Fibroblast of skin of right biceps (primary cell): ENCODE results near the gene RNF220.

Experiments used
- DNase-seq: peaks from one replicate; pipeline ENCODE4 v3.0.0-alpha.2; 2013

Gene RNF220

GRCh38 chr1:44407430-44408211 lies 2.6 kb downstream of the RNF220 start:
- DNase-seq, result no peak

DNA sequence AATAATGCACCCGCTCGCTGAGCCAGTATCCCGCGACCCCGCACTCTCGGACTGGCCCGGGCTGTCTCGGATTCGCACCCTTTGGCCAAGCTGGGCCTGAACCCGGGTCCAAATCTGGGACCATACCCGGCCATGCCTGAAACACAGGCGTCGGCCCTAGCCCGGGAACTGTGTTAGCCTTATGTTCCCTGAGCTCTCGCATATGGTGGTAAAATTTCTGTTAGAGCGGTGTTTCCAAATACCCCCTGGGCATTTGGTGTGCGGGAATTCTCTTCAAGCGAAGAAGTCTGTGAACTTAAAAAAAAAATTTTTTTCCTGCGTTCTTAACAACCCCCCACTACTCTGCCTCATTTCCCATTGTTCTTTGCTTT lies 3.1 kb downstream of the RNF220 start:
- DNase-seq, result no peak

GRCh38 chr1:44408632-44409602 lies 3.9 kb downstream of the RNF220 start:
- no peak for DNase-seq

- no peak for DNase-seq
Observed at GRCh38 chr1:44409757-44410156, 4.7 kb downstream of the RNF220 start.

DNA sequence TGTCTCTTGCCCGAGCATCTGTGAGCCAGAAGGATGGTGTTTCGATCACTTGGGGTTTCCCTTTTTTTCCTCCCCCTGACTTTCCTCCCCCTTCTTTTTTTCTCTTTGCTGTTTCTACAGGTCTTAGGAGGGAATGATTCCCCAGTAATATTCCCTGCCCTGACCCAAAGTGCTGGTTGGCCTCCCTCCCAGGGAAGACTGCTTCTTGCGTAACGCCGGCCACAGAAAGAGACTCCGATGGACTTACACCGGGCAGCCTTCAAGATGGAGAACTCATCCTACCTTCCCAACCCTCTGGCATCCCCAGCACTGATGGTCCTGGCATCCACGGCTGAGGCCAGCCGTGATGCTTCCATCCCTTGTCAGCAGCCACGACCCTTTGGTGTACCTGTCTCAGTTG lies 6.8 kb downstream of the RNF220 start:
- DNase-seq, result no peak

DNA sequence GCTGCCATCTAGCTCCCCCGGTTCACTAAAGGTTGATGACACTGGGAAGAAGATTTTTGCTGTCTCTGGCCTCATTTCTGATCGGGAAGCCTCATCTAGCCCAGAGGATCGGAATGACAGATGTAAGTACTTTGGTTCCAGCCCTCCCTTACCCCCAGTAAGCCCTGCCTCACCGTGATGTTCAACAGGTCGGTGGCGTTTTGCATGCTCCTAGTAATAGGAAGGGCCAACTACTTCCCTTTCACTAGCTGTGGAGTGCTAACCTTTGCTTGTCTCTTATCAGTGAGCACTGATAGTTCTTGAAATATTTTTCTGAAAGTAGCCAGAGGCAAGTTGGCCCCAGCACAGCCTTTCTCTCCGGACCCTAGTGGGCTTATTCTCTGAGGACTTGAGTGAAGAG lies 7.5 kb downstream of the RNF220 start:
- no peak for DNase-seq

- DNase-seq, result no peak
Observed at GRCh38 chr1:44413740-44414139, 8.7 kb downstream of the RNF220 start.

- no peak for DNase-seq
Observed at GRCh38 chr1:44415013-44415412, 10.0 kb downstream of the RNF220 start.

DNA sequence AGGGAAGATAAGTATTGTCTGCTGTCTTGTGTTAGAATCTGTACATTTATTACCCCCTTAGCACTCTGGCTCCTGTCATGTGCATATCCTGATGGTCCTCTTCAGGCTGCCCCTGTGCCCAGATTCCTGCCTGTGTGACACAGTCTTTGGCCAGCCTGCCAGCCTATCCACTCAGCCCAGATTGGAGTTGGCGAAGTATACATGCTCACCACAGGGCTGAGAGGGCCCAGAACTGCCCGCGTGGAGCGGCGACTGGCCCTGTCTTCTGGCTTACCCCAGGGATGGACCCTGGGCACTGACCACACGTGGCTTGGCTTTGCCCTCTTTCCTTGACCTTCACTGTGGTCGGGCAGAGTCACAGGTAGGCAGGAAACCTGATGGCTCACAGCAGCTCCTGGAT lies 11.4 kb downstream of the RNF220 start:
- DNase-seq, result no peak

GRCh38 chr1:44417351-44418021 lies 12.4 kb downstream of the RNF220 start:
- no peak for DNase-seq

GRCh38 chr1:44418022-44418673 lies 13.1 kb downstream of the RNF220 start:
- DNase-seq, result no peak

GRCh38 chr1:44419901-44420300 lies 14.8 kb downstream of the RNF220 start:
- no peak for DNase-seq

GRCh38 chr1:44420535-44420934 lies 15.5 kb downstream of the RNF220 start:
- DNase-seq, result no peak

- DNase-seq, result no peak
Observed at GRCh38 chr1:44421446-44421884, 16.4 kb downstream of the RNF220 start.

- no peak for DNase-seq
Observed at GRCh38 chr1:44422161-44422560, 17.1 kb downstream of the RNF220 start.

- DNase-seq, result peak; percentile 48
Observed at GRCh38 chr1:44423591-44424537, 18.8 kb downstream of the RNF220 start.

DNA sequence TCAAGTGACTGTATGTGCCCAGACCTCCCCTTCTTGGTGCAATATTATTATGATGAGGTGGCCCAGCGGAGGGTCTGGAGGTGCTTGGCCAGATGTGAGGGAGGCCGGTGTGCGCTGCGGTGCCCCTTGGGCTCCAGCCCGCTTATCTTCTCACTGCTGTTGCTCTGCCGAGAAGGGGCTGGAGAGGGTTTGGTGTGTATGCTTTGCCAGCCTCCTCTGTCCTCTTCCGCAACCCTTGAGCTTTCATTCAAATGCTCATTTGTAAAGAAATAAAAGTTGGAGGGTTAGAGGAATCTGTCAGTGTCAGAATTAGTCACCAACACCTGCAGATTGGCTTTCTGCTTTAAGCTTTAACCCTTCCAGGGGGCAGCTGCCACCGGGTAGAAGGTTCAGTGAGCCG lies 19.7 kb downstream of the RNF220 start:
- no peak for DNase-seq

GRCh38 chr1:44425341-44426082 lies 20.5 kb downstream of the RNF220 start:
- no peak for DNase-seq

DNA sequence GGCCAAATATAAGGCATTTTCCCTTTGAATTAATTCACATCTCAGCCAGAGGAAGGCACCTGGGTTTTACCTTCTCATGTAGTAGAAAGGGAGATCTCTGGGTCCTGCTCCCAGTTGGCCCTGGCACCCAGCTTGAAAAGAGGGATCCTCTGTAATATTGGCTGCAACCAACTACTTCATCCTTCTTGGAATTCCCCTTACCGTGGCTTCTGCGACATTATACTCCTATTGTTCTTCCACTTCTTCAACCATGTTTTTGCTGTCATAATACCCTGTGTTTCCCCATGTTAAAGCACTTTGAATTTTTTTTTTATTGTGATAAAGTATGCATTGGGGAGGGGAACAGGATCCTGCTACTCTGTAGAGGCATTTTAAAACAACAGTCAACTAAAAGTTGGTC lies 26.8 kb downstream of the RNF220 start:
- DNase-seq, result no peak

DNA sequence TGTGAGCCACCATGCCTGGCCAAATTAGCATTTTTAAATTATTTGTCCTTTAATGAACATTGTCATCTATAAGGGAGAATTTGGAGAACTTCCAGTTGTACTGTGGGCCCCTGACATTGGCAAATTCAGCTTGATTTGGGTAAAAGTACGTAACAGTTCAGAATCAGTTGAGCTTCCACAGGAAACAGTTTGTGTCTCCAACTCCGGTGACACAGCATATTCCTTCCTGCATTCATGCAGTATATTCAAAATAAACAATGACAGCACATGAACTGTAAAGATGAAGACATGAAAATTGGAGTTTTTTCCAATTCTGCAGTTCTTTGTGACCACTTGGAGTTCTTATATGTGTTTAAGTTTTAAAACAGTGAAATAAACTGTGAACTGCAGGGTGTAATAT lies 28.2 kb downstream of the RNF220 start:
- no peak for DNase-seq
